ENCODE results near the gene CDRT15L2.
"Not testable (repeated sequence)": the region's sequence is repeated elsewhere in the genome, so short reads cannot be mapped to it uniquely, and the experiment has no call there.

GRCh38 chr17:20566736-20567135 is 12.8 kb upstream of the CDRT15L2 start:
- TF ChIP-seq POLR2AphosphoS5 (IDR thresholded peaks at IDR 0.05; ENCODE audit: low read depth, low read length); TAF1 (IDR thresholded peaks at IDR 0.05; ENCODE audit: borderline replicate concordance, low read depth, low read length): not testable (repeated sequence)
